Heart right ventricle (tissue), 16 donors: ENCODE data around the gene PRDM8. TPM values are rescaled to one million over a fixed set of nuclear protein-coding genes. Genes with fewer than 3 reads are reported as not detected.

Source experiments
- ATAC-seq, 8 donors: fragments of 200-7000 bp; cut with Tn5 transposase; one replicate each; pipeline ENCODE4 v1.9.1; 2020; ENCODE audit warnings: mild to moderate bottlenecking in 8 of 8, moderate library complexity in 8 of 8, moderate number of reproducible peaks in 1 of 8
- DNase-seq, 2 donors: peaks; one replicate each; pipeline ENCODE4 v3.0.0-alpha.2; 2020
- H3K27ac ChIP-seq, 10 donors: fragments of 200-600 bp; sonication (generic) in 2 of 10; one replicate each; pipeline versions ENCODE4 v1.5.0 to v1.8.0; 2020 to 2022; ENCODE audit warnings: mild to moderate bottlenecking in 3 of 10
- H3K27me3 ChIP-seq, 7 donors: fragments of 200-600 bp; one replicate each; pipeline ENCODE4 v1.8.0; 2021 to 2022; ENCODE audit warnings: mild to moderate bottlenecking in 2 of 7
- H3K36me3 ChIP-seq, 9 donors: fragments of 200-600 bp; sonication (generic) in 1 of 9; one replicate each; pipeline versions ENCODE4 v1.5.0 to v1.8.0; 2020 to 2022; ENCODE audit warnings: mild to moderate bottlenecking in 2 of 9
- H3K4me1 ChIP-seq, 9 donors: fragments of 200-600 bp; sonication (generic) in 1 of 9; one replicate each; pipeline versions ENCODE4 v1.5.0 to v1.8.0; 2020 to 2022; ENCODE audit warnings: mild to moderate bottlenecking in 4 of 9
- H3K4me3 ChIP-seq, 10 donors: fragments of 200-600 bp; sonication (generic) in 2 of 10; one replicate each; pipeline versions ENCODE4 v1.5.0 to v1.8.0; 2020 to 2022; ENCODE audit warnings: mild to moderate bottlenecking in 7 of 10, moderate library complexity in 2 of 10
- H3K9me3 ChIP-seq, 11 donors: fragments of 200-600 bp in 10 of 11; sonication (generic) in 2 of 11; one replicate each; pipeline versions ENCODE4 v1.5.0 to v1.8.0; 2013 to 2022; ENCODE audit warnings: mild to moderate bottlenecking in 2 of 11, control low read depth in 1 of 11, moderate library complexity in 1 of 11
- WGBS, 2 donors: extraction: QIAGEN DNeasy Blood & Tissue Kit; methylation state at CpG; one replicate each; pipeline ENCODE4 v1.1.7; 2013; ENCODE audit warnings: inconsistent platforms in 1 of 2; 5-methylcytosine and 5-hydroxymethylcytosine counted together
- intact Hi-C, 10 donors: fragments of 100-400 bp; cut with DNase I; formaldehyde crosslinking; loops; one replicate each; pipeline versions ENCODE4 v1.11.1 to v1.14.2; 2022
- polyA plus RNA-seq, 2 donors: library from polyadenylated mRNA; stranded (reverse); fragments of 200-250 nt; gene quantifications; one replicate each; pipeline ENCODE4 v1.2.3, GENCODE V29; 2013
- total RNA-seq, 10 donors: library from RNA; stranded (reverse); fragmentation: NEBNext Ultra II Directional in 3 of 10; extraction: Animal tissue kit (Norgen Biotek cat#: 25700) in 3 of 10; gene quantifications; one replicate each; pipeline versions ENCODE4 v1.2.1 to v1.2.4, GENCODE V29; 2021 to 2023
- TF ChIP-seq, protein P1 (sequence below), 9 donors: fragments of 200-600 bp; sonication (generic) in 2 of 9; IDR thresholded peaks; one replicate each; pipeline versions ENCODE4 v1.5.0 to v1.8.0; 2021 to 2022; ENCODE audit warnings: antibody characterized with exemption in 9 of 9, mild to moderate bottlenecking in 5 of 9, moderate library complexity in 1 of 9
- donor health status: Arrhythmogenic right ventricular cardiomyopathy.
- donor health status: ischemic (EF 13 %, LVEDD 7.1; RV severe dilation, severe dysfunction).
- donor health status: healthy with polysubstance abuse.
- donor health status: DM: no; HTN: yes; CAD: no.
- donor health status: DM: no; HTN: no; CAD: no.
- donor health status: ischemic (EF 25% LVEDD 6.9; RV normal size, moderate dysfunction).
- donor health status: ischemic (EF 25% LVEDD 5.7; RV mildly dilated, moderate dysfunction).
- donor health status: healthy.
- donor health status: DM: yes; HTN: yes; CAD: no.
- donor health status: Ischemic cardiomyopathy.
- donor health status: ischemic (EF 35%, LVEDD 5.7; RV mildly dilated, moderate dysfunction).
- donor health status: nonischemic (EF 11% LVEDD 7.7; RV severe dilation, severe dysfunction).
- donor health status: DM: yes; HTN: yes; CAD: no.
- donor health status: PGD.
- donor health status: ischemic (EF 29% LVEDD 5.4; RV normal size, mild dysfunction).
- donor health status: nonischemic (EF 23%, LVEDD 6.1; RV moderate dilation, normal function).

Gene PRDM8
- total and polyA plus RNA-seq, 12 donors = 0.23 to 1.9 (median 0.67) TPM

DNA sequence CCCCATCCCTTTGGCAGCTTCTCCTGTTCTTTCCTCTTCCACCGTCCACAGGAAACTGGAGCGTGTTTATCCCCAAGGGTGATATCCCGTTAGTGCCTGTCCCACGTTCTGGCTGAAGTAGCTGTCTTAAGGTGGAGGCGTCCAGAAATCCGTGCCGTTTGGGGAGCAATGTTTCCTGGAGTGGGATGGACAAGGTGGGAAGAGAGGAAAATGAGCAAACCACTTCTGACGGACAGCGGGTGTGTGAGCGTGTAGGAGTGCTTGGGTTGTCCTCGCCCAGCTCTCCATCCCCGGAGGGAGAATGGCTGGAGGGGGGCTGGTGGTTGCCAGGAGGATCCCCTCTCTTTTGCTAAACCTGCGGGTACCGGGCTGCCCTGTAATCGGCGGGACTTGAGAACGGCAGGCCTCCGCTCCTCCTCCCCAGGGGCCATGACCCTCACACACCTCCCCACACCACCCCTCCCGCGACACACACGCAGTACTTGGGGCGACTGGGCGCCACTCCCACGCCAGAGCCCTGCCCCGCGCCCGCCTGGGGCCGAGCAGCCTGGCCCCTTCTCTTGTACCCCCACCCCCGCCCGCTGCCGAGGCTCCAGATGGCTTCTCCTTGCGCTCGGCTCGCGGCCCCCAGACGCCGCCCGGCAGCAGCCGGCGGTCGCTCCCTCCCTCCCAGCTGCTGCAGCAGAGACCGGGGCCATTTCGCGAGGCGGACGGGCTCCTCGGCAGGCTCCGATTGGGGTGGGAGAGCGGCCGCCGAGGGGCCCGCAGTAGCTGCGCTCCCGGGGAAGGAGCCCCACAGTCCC is 13.9 kb upstream of the PRDM8 start:
- Histone ChIP-seq H3K4me3 (peak overlapping the region; percentile 11 to 80 (median 61)), H3K4me1 (peaks cover 3 to 38% (median 29%) of the 10 kb centered on the region in 9 donors), H3K36me3 (no peaks in the 10 kb centered on the region), H3K9me3 (peaks cover 0 to 17% (median 12%) of the 10 kb centered on the region in 11 donors), H3K27ac (peak overlapping the region in 8 of 10 donors; percentile 31 to 90 (median 64)), H3K27me3 (peaks cover 0 to 57% (median 37%) of the 10 kb centered on the region in 7 donors)
- ATAC-seq (peak; percentile 47 to 78 (median 62)), DNase-seq (peak in 1 of 2 donors; percentile 17)
- TF ChIP-seq, protein P1, sequence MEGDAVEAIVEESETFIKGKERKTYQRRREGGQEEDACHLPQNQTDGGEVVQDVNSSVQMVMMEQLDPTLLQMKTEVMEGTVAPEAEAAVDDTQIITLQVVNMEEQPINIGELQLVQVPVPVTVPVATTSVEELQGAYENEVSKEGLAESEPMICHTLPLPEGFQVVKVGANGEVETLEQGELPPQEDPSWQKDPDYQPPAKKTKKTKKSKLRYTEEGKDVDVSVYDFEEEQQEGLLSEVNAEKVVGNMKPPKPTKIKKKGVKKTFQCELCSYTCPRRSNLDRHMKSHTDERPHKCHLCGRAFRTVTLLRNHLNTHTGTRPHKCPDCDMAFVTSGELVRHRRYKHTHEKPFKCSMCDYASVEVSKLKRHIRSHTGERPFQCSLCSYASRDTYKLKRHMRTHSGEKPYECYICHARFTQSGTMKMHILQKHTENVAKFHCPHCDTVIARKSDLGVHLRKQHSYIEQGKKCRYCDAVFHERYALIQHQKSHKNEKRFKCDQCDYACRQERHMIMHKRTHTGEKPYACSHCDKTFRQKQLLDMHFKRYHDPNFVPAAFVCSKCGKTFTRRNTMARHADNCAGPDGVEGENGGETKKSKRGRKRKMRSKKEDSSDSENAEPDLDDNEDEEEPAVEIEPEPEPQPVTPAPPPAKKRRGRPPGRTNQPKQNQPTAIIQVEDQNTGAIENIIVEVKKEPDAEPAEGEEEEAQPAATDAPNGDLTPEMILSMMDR (IDR thresholded peaks at IDR 0.05) = no peak
- 2 to 3% methylated on average over 48 to 54 of the region's 54 CpGs for WGBS, 2 donors
- intact Hi-C loops = loop anchor here in 5 of 10 donors (2.0 to 10.0 kb wide), 5 partner anchors 49 to 269 kb away; partner anchors contain the start of genes ANTXR2 (in 3 of the 5) and CFAP299 (in 1 of the 5)

DNA sequence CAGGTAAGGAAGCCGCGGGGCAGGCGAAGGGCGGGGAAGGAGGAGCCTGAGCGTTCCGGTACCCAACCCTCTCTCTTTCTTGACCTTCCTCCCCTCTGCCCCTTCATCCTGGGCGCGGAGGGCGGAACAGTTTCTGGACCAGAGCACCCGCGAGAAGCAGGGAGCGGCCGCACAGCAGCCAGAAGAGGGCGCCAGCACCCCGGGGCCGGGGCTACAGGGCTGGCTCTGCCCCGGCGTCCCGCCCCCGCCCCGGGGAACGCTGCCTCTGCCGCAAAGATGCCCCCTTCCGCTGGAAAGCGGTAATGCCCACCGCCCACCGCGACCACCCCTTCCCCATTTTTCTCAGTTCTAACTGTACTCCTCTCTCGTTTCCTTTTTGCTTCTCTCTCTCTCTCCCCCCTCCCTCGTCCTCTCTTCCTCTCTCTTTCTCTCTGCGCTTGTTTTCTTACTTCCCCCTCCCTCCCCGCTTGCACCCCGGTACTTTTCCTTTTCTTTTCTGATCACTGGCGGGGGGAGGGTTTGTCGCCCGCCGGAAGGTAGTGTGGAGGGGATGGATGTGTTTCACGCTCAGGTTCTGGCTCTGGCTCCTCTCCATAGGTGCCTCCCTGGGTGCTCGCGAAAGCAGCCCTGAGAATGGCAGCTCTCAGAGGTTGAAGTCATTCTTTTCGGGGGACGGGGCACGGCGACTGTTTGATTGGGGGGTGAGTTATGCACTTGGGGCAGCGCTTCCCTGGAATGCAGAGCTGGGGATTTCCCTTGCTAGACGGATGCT is 13.1 kb upstream of the PRDM8 start:
- Histone ChIP-seq H3K4me1 (peaks cover 3 to 38% (median 29%) of the 10 kb centered on the region in 9 donors), H3K36me3 (no peaks in the 10 kb centered on the region), H3K27ac (peak overlapping the region in 8 of 10 donors; percentile 31 to 90 (median 64)), H3K9me3 (peaks cover 0 to 9% (median 4%) of the 10 kb centered on the region in 11 donors), H3K27me3 (peaks cover 0 to 65% (median 45%) of the 10 kb centered on the region in 7 donors), H3K4me3 (peak overlapping the region; percentile 11 to 80 (median 61))
- intact Hi-C loops = loop anchor here in 5 of 10 donors (2.0 to 10.0 kb wide), 5 partner anchors 49 to 269 kb away; partner anchors contain the start of genes ANTXR2 (in 3 of the 5) and CFAP299 (in 1 of the 5)
- WGBS, 2 donors = 1% methylated on average over 40 to 46 of the region's 46 CpGs
- DNase-seq (peak; percentile 85 to 91), ATAC-seq (peak; percentile 95 to 98 (median 96))
- TF ChIP-seq, protein P1 (IDR thresholded peaks at IDR 0.05) = peak; percentile 60 to 99 (median 91)

DNA sequence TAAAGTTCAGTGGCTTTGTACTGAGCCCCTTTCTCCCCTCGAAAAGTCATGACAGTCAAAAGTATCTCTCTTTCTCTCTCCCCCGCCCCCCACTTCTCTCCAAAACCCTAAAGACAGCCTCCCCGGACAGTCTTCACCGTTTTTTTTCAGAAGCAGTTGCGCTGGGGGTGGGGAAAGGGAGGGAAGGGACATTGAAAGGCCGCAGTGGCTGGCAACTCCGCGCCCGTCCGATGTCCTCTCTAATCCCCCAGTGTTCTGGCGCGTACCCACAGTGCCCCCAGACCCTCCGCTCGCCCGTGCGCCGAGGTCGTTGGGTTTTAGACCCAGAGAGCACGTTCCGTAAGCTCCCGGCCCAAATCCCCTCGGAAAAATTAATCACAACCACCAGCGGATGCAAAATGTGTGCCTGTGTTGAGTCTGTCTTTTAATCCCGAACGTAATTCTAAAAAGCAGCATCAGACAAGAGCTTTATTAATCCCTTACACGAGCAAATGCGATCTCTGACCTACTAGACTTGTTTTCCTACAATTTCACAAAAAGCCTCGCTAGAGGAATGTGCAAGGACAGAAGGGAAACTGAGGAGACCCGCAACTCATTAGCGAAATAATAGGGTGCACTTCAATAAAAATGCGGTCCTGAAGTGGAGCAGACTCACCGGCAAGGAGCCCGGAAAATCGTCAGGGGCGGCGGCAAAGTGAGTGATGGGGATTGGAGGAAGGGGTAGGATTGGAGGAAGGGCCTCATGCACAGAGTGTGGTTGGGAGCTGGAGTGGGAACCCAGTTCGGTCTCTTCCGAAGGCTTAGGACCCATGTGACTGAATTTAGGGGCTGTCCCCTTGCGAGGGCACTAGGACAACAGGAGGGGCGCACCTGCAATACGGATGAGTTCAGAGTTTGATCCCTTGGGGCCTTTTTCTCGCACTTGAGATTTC is 12.2 kb upstream of the PRDM8 start:
- TF ChIP-seq, protein P1 (IDR thresholded peaks at IDR 0.05) = no peak
- peaks cover 0 to 73% (median 54%) of the 10 kb centered on the region in 7 donors for H3K27me3 ChIP-seq
- intact Hi-C loops = loop anchor here in 5 of 10 donors (2.0 to 10.0 kb wide), 5 partner anchors 50 to 270 kb away; partner anchors contain the start of genes ANTXR2 (in 3 of the 5) and CFAP299 (in 1 of the 5)
- peaks cover 3 to 38% (median 29%) of the 10 kb centered on the region in 9 donors for H3K4me1 ChIP-seq
- no peaks in the 10 kb centered on the region for H3K36me3 ChIP-seq
- ATAC-seq = peak in 5 of 8 donors; percentile 1 to 20 (median 10)
- no peak for DNase-seq
- H3K9me3 ChIP-seq = peaks cover 0 to under 1% (median 0%) of the 10 kb centered on the region in 11 donors
- H3K27ac ChIP-seq = peak overlapping the region in 5 of 10 donors; percentile 42 to 90 (median 65)
- peak overlapping the region; percentile 11 to 80 (median 61) for H3K4me3 ChIP-seq
- WGBS, 2 donors = 4 to 5% methylated on average over 42 of the region's 42 CpGs
